K562 (cell line): Measurements from ENCODE around the gene MMP24OS. TPM values are rescaled to one million over a fixed set of nuclear protein-coding genes. Genes with fewer than 3 reads are reported as not detected.

Experiments
- ATAC-seq: fragments of 200-7000 bp; cut with Tn5 transposase; 3 replicates; pipeline ENCODE4 v1.9.1; 2020; ENCODE audit warnings: moderate library complexity
- BruUV-seq: library from RNA; stranded (reverse); fragments of 400-500 nt; replicated peaks from 2 replicates; lab custom pipeline; 2021; lab: Mats Ljungman, UMichigan
- CTCF ChIA-PET: fragments of 300-600 bp; formaldehyde crosslinking; extraction: SDS; loops from one replicate; lab custom pipeline; 2021; ENCODE audit warnings: low intra/inter-chr PET ratio; lab: Yijun Ruan, JAX
- POLR2A ChIA-PET: fragments of 300-600, 350-650 bp; sonication (Branson Sonifier 250); formaldehyde crosslinking; extraction: SDS; loops from one replicate; lab custom pipeline; 2021; ENCODE audit warnings: antibody characterized with exemption, inconsistent platforms; lab: Yijun Ruan, JAX
- DNase-seq, 4 experiments: peaks; one replicate each; pipeline versions ENCODE4 v3.0.0 to v3.0.0-alpha.2; 2011 to 2018; ENCODE audit warnings: low spot score in 3 of 4, mixed read lengths in 3 of 4; ENCODE audit errors: extremely low read depth in 1 of 4
- FAIRE-seq: peaks from 2 replicates; lab custom pipeline; 2011; peaks lifted over from hg19 to GRCh38; lab: Jason Lieb, UNC
- H2AFZ ChIP-seq: 2 replicates; pipeline ENCODE4 v1.6.0; 2011; ENCODE audit warnings: low read depth, low read length, control low read depth, inconsistent platforms
- H3K27ac ChIP-seq: fragments of 200-600 bp; 3 replicates; pipeline ENCODE4 v1.8.0; 2011; ENCODE audit warnings: low read depth, mild to moderate bottlenecking, control low read depth, inconsistent platforms, low read length, moderate library complexity, mixed read lengths; ENCODE audit errors: extremely low read depth
- H3K27me3 ChIP-seq, 2 experiments: fragments of 300-600 bp in 1 of 2; 2 replicates in 1 of 2; 3 replicates in 1 of 2; pipeline versions ENCODE4 v1.6.0 to v1.8.0; 2011; ENCODE audit warnings: inconsistent platforms in 2 of 2, low read length in 2 of 2, mild to moderate bottlenecking in 1 of 2, mixed read lengths in 1 of 2, moderate library complexity in 1 of 2; ENCODE audit not compliant: control insufficient read depth in 2 of 2, insufficient read depth in 2 of 2
- H3K36me3 ChIP-seq: fragments of 300-600 bp; 3 replicates; pipeline ENCODE4 v1.8.0; 2011; ENCODE audit warnings: mild to moderate bottlenecking, low read length, inconsistent platforms; ENCODE audit not compliant: control insufficient read depth, insufficient read depth
- H3K4me1 ChIP-seq, 2 experiments: fragments of 200-600 bp in 1 of 2; replicated peaks in 1 of 2; 2 replicates in 1 of 2; 3 replicates in 1 of 2; pipeline versions ENCODE4 v1.5.1 to v1.8.0; 2011; ENCODE audit warnings: inconsistent platforms in 2 of 2, low read length in 2 of 2, mild to moderate bottlenecking in 1 of 2, mixed read lengths in 1 of 2, moderate library complexity in 1 of 2; ENCODE audit not compliant: control insufficient read depth in 2 of 2, insufficient read depth in 2 of 2
- H3K4me2 ChIP-seq: 2 replicates; pipeline ENCODE4 v1.6.1; 2011; ENCODE audit warnings: low read length, control low read depth, inconsistent platforms, mixed read lengths; ENCODE audit not compliant: insufficient read depth
- H3K4me3 ChIP-seq: fragments of 200-600 bp; sonication (generic), shearing (Covaris generic); 2 replicates; pipeline ENCODE4 v1.5.1; 2016; ENCODE audit warnings: control low read depth, inconsistent platforms
- H3K79me2 ChIP-seq: fragments of 200-600 bp; 3 replicates; pipeline ENCODE4 v1.8.0; 2011; ENCODE audit warnings: low read length, inconsistent platforms; ENCODE audit not compliant: control insufficient read depth, insufficient read depth
- H3K9ac ChIP-seq, 2 experiments: 2 replicates each; pipeline versions ENCODE4 v1.6.0 to v1.6.1; 2011; ENCODE audit warnings: low read depth in 2 of 2, low read length in 2 of 2, control low read depth in 1 of 2, inconsistent platforms in 1 of 2, mild to moderate bottlenecking in 1 of 2, mixed read lengths in 1 of 2; ENCODE audit not compliant: insufficient read depth in 1 of 2
- H3K9me1 ChIP-seq: one replicate; pipeline ENCODE4 v1.6.0; 2011; ENCODE audit warnings: inconsistent platforms, mild to moderate bottlenecking, low read length, moderate library complexity; ENCODE audit not compliant: control insufficient read depth, insufficient read depth
- H3K9me3 ChIP-seq: replicated peaks from 2 replicates; pipeline ENCODE4 v1.5.1; 2011; ENCODE audit warnings: low read depth, low read length, inconsistent platforms; ENCODE audit not compliant: control insufficient read depth, insufficient read depth
- H4K20me1 ChIP-seq: replicated peaks from 2 replicates; pipeline ENCODE4 v1.6.1; 2011; ENCODE audit warnings: low read length, inconsistent platforms, mixed read lengths; ENCODE audit not compliant: control insufficient read depth, insufficient read depth
- ATF4 ChIP-seq: fragments of 450-650 bp; formaldehyde crosslinking; IDR thresholded peaks from 2 replicates; pipeline ENCODE4 v1.4.0; 2022; ENCODE audit warnings: mild to moderate bottlenecking, moderate library complexity
- CEBPG ChIP-seq, 3 experiments: fragments of 200-800 bp in 1 of 3; sonication (Bioruptor generic) in 1 of 3; sonication (generic) in 1 of 3; formaldehyde crosslinking in 1 of 3; IDR thresholded peaks in 2 of 3; conservative IDR thresholded peaks in 1 of 3; 2 replicates each; pipeline versions ENCODE4 v1.6.1 to v1.8.0; 2016 to 2022; ENCODE audit warnings: missing compliant biosample characterization in 2 of 3, missing genetic modification characterization in 2 of 3, mild to moderate bottlenecking in 1 of 3, missing genetic modification reagents in 1 of 3
- ETS1 ChIP-seq: conservative IDR thresholded peaks from 2 replicates; pipeline ENCODE4 v1.6.1; 2011; ENCODE audit warnings: low read depth, mild to moderate bottlenecking, low read length; ENCODE audit not compliant: control insufficient read depth
- ETS2 ChIP-seq: IDR thresholded peaks from 2 replicates; pipeline ENCODE4 v1.6.1; 2016; ENCODE audit warnings: borderline replicate concordance, missing genetic modification characterization, mild to moderate bottlenecking, moderate library complexity, missing compliant biosample characterization; ENCODE audit not compliant: poor library complexity, severe bottlenecking
- HIVEP1 ChIP-seq: fragments of 250-450 bp; sonication (Bioruptor Pico); IDR thresholded peaks from 2 replicates; pipeline ENCODE4 v1.4.0; 2020; ENCODE audit warnings: mild to moderate bottlenecking
- KDM1A ChIP-seq, 2 experiments: fragments of 450-650 bp; IDR thresholded peaks; 2 replicates each; pipeline ENCODE4 v1.6.1; 2016; ENCODE audit warnings: mild to moderate bottlenecking in 2 of 2
- MTF1 ChIP-seq: fragments of 250-450 bp; sonication (Bioruptor Pico); IDR thresholded peaks from 2 replicates; pipeline ENCODE4 v1.9.0; 2021; ENCODE audit warnings: moderate library complexity, mild to moderate bottlenecking, inconsistent platforms, borderline replicate concordance
- NRF1 ChIP-seq, 2 experiments: fragments of 450-650 bp; IDR thresholded peaks in 1 of 2; conservative IDR thresholded peaks in 1 of 2; 2 replicates each; pipeline ENCODE4 v1.6.1; 2014; ENCODE audit warnings: mild to moderate bottlenecking in 2 of 2
- RAD21 ChIP-seq, 2 experiments: fragments of 250-450 bp in 1 of 2; fragments of 450-650 bp in 1 of 2; sonication (Bioruptor Pico) in 1 of 2; formaldehyde crosslinking in 1 of 2; IDR thresholded peaks in 1 of 2; conservative IDR thresholded peaks in 1 of 2; 2 replicates each; pipeline versions ENCODE4 v1.4.0 to v1.8.0; 2020 to 2022; ENCODE audit warnings: mild to moderate bottlenecking in 2 of 2, moderate library complexity in 1 of 2
- RBBP5 ChIP-seq: fragments of 200-600 bp; sonication (generic); IDR thresholded peaks from 2 replicates; pipeline ENCODE4 v1.6.1; 2012; ENCODE audit warnings: borderline replicate concordance, mild to moderate bottlenecking, low read length, control low read depth, inconsistent platforms; ENCODE audit not compliant: insufficient read depth, poor library complexity, severe bottlenecking
- SMARCA5 ChIP-seq: fragments of 450-650 bp; IDR thresholded peaks from 2 replicates; pipeline ENCODE4 v1.6.1; 2016
- SRSF9 ChIP-seq: fragments of 200-400 bp; formaldehyde crosslinking; IDR thresholded peaks from 2 replicates; pipeline ENCODE4 v1.6.1; 2017; ENCODE audit warnings: low read depth, low read length, borderline replicate concordance
- TFAP4 ChIP-seq: sonication (generic); formaldehyde crosslinking; IDR thresholded peaks from 2 replicates; pipeline ENCODE4 v1.8.0; 2022; ENCODE audit warnings: missing genetic modification reagents, mild to moderate bottlenecking, moderate library complexity, borderline replicate concordance
- ZNF143 ChIP-seq: sonication (generic); formaldehyde crosslinking; IDR thresholded peaks from 2 replicates; pipeline ENCODE4 v1.9.0; 2022; ENCODE audit warnings: mild to moderate bottlenecking, missing genetic modification reagents
- ZNF511 ChIP-seq: sonication (generic); formaldehyde crosslinking; IDR thresholded peaks from 2 replicates; pipeline ENCODE4 v1.8.0; 2022; ENCODE audit warnings: mild to moderate bottlenecking, missing genetic modification reagents
- WGBS: fragments of 100-300 bp; shearing (Covaris generic); methylation state at CpG from one replicate; pipeline ENCODE4 v1.1.6; 2016; ENCODE audit warnings: low coverage, mixed read lengths; ENCODE audit not compliant: insufficient coverage; ENCODE audit errors: missing lambda C conversion rate; 5-methylcytosine and 5-hydroxymethylcytosine counted together
- in situ Hi-C: fragments of 300-500 bp; cut with MboI; formaldehyde crosslinking; loops from 4 replicates; pipeline ENCODE4 v1.15.0; 2018; ENCODE audit warnings: inconsistent platforms, mixed read lengths
- intact Hi-C: fragments of 100-400 bp; cut with micrococcal nuclease; formaldehyde crosslinking; loops from 2 replicates; pipeline ENCODE4 v1.14.2; 2022
- polyA plus RNA-seq, 8 experiments: library from polyadenylated mRNA; depleted of rRNA in 4 of 8; stranded (reverse) in 5 of 8; unstranded in 3 of 8; fragments of >200 nt; fragmentation: Nextera tagmentation in 2 of 8; fragmentation: Illumina TruSeq in 1 of 8; extraction: Ambion mirVana in 2 of 8; extraction: Trizol in 1 of 8; gene quantifications; 2 replicates each; pipeline versions ENCODE4 v1.2.1 to v1.2.3, GENCODE V29; 2011 to 2014; ENCODE audit warnings: inconsistent platforms in 1 of 8, missing spikeins in 1 of 8
- total RNA-seq, 7 experiments: library from RNA; depleted of rRNA in 6 of 7; stranded (reverse); fragments of >200 nt in 6 of 7; fragmentation: Illumina TruSeq in 2 of 7; extraction: Trizol in 2 of 7; gene quantifications; 2 replicates each; pipeline versions ENCODE4 v1.2.1 to v1.2.3, GENCODE V29; 2011 to 2021; ENCODE audit warnings: low replicate concordance in 1 of 7

The MMP24OS gene
- total and polyA plus RNA-seq, 9 of the 15 experiments (the other 6 are each of a cell fraction or from before 2014, with no cell fraction given): 0.92 to 41.5 (median 11.4) TPM

GRCh38 chr20:35252037-35252461, 25.9 kb downstream of the MMP24OS start:
- Histone ChIP-seq H2AFZ (no peak overlapping the region), H3K4me2 (no peak overlapping the region), H3K9me1 (no peaks in the 10 kb centered on the region), H3K79me2 (no peaks in the 10 kb centered on the region), H3K9me3 (no peaks in the 10 kb centered on the region), H3K36me3 (no peaks in the 10 kb centered on the region), H4K20me1 (0 out of 2 replicates have a peak, but pooled peaks cover 3% of the 10 kb centered on the region), H3K27ac (no peak overlapping the region), H3K27me3 (peaks cover 8 to 13% of the 10 kb centered on the region in 2 experiments; a peak in 4 of 5 replicates), H3K4me1 (peaks cover 0 to 3% of the 10 kb centered on the region in 2 experiments; a peak in 2 of 5 replicates), H3K4me3 (no peak overlapping the region), H3K9ac (no peak overlapping the region)
- CTCF ChIA-PET: no interaction called here
- no peak for TF ChIP-seq MTF1 (CRISPR knock-in tag)
- no peak for TF ChIP-seq ETS1
- TF ChIP-seq SMARCA5: no peak
- TF ChIP-seq RAD21 (CRISPR knock-in tag; conservative IDR thresholded peaks at IDR 0.05 in 1 of 2, IDR thresholded peaks at IDR 0.05 in 1 of 2): no peak
- TF ChIP-seq HIVEP1 (CRISPR knock-in tag): no peak
- TF ChIP-seq ETS2 (tag): no peak
- TF ChIP-seq KDM1A (IDR thresholded peaks at IDR 0.05): no peak
- TF ChIP-seq ATF4 (CRISPR knock-in tag): no peak
- TF ChIP-seq SRSF9: no peak
- no peak for TF ChIP-seq CEBPG (CRISPR knock-in tag; IDR thresholded peaks at IDR 0.05)
- no peak for TF ChIP-seq CEBPG (tag; conservative IDR thresholded peaks at IDR 0.05 in 1 of 2, IDR thresholded peaks at IDR 0.05 in 1 of 2)
- TF ChIP-seq TFAP4 (CRISPR knock-in tag): no peak
- TF ChIP-seq ZNF511 (CRISPR knock-in tag): no peak
- TF ChIP-seq NRF1 (conservative IDR thresholded peaks at IDR 0.05 in 1 of 2, IDR thresholded peaks at IDR 0.05 in 1 of 2): no peak
- no peak for TF ChIP-seq ZNF143
- no peak for TF ChIP-seq RBBP5
- BruUV-seq: no TSS peak
- ATAC-seq (no peak), FAIRE-seq (no peak), DNase-seq (no peak)
- intact Hi-C loops (no loop called here), in situ Hi-C loops (no loop called here)
- POLR2A ChIA-PET: interaction anchor here (0.6 to 1.1 kb wide), 2 partner anchors 9 to 50 kb away, joined by 3 read pairs; no protein-coding TSS in a partner anchor
- 0% methylated on average over 2 of the region's 2 CpGs for WGBS
